NCI-H2196 (cell line): ENCODE data around the gene TREML1.

Source experiments
- DNase-seq: peaks from one replicate; lab custom pipeline; 2025; ENCODE audit not compliant: unreplicated experiment; lab: John Stamatoyannopoulos, UW

Gene TREML1

GRCh38 chr6:41179163-41179562 lies 25.0 kb upstream of the TREML1 start:
- no peak for DNase-seq

- no peak for DNase-seq
Measured at GRCh38 chr6:41177695-41178094, 23.5 kb upstream of the TREML1 start.

- DNase-seq: no peak
Measured at GRCh38 chr6:41177287-41177686, 23.1 kb upstream of the TREML1 start.

GRCh38 chr6:41176189-41176588 lies 22.0 kb upstream of the TREML1 start:
- no peak for DNase-seq

- no peak for DNase-seq
Measured at GRCh38 chr6:41175084-41175483, 20.9 kb upstream of the TREML1 start.

- DNase-seq: no peak
Measured at GRCh38 chr6:41174610-41175009, 20.5 kb upstream of the TREML1 start.

- DNase-seq: no peak
Measured at GRCh38 chr6:41171908-41172307, 17.8 kb upstream of the TREML1 start.

GRCh38 chr6:41170547-41171160 lies 16.5 kb upstream of the TREML1 start:
- DNase-seq: no peak

GRCh38 chr6:41167173-41167963 lies 13.2 kb upstream of the TREML1 start:
- no peak for DNase-seq

- no peak for DNase-seq
Measured at GRCh38 chr6:41164551-41165120, 10.5 kb upstream of the TREML1 start.

GRCh38 chr6:41163419-41163717 lies 9.2 kb upstream of the TREML1 start:
- no peak for DNase-seq

- DNase-seq: no peak
Measured at GRCh38 chr6:41162687-41163418, 8.7 kb upstream of the TREML1 start, which contains the start of gene TREM2. Gene TREM2 (minus strand): TSS chr6:41163116. CDS start chr6:41163082, 34 bp downstream.

GRCh38 chr6:41161851-41162552 lies 7.9 kb upstream of the TREML1 start:
- no peak for DNase-seq

GRCh38 chr6:41161380-41161779 lies 7.2 kb upstream of the TREML1 start:
- DNase-seq: no peak

GRCh38 chr6:41160933-41161332 lies 6.8 kb upstream of the TREML1 start:
- DNase-seq: no peak

GRCh38 chr6:41159415-41160082 lies 5.4 kb upstream of the TREML1 start:
- DNase-seq: peak; percentile 16

GRCh38 chr6:41157323-41157722 lies 3.2 kb upstream of the TREML1 start:
- no peak for DNase-seq

- DNase-seq: no peak
Measured at GRCh38 chr6:41156771-41157170, 2.6 kb upstream of the TREML1 start.

GRCh38 chr6:41156001-41156400 lies 1.9 kb upstream of the TREML1 start:
- no peak for DNase-seq

- no peak for DNase-seq
Measured at GRCh38 chr6:41155132-41155805, 1.1 kb upstream of the TREML1 start.
